A673 (cell line): ENCODE measurements around the gene FGGY. TPM values are rescaled to one million over a fixed set of nuclear protein-coding genes. Genes with fewer than 3 reads are reported as not detected.

Experiments
- BruUV-seq: library from RNA; stranded (reverse); fragments of 400-500 nt; replicated peaks from 2 replicates; lab custom pipeline; 2021; lab: Mats Ljungman, UMichigan
- CTCF ChIA-PET: fragments of 300-600 bp; sonication (Branson Sonifier 250); formaldehyde crosslinking; loops from one replicate; lab custom pipeline; 2022; ENCODE audit warnings: antibody characterized with exemption; lab: Charles Lee
- POLR2A ChIA-PET: fragments of 300-600 bp; sonication (Branson Sonifier 250); formaldehyde crosslinking; loops from one replicate; lab custom pipeline; 2022; ENCODE audit warnings: antibody characterized with exemption; ENCODE audit not compliant: low non-redundant PET; lab: Charles Lee
- DNase-seq: peaks from one replicate; pipeline ENCODE4 v3.0.0-alpha.2; 2015; ENCODE audit warnings: low spot score
- H3K27ac ChIP-seq: fragments of 200-600 bp; sonication (generic); 2 replicates; pipeline ENCODE4 v1.5.1; 2016; ENCODE audit warnings: mixed run types, low read depth, mild to moderate bottlenecking, mixed read lengths, antibody characterized with exemption, low read length; ENCODE audit not compliant: poor library complexity, severe bottlenecking
- H3K27me3 ChIP-seq: fragments of 200-600 bp; sonication (generic); replicated peaks from 2 replicates; pipeline ENCODE4 v1.6.1; 2017; ENCODE audit warnings: mixed run types, low read depth, mild to moderate bottlenecking, mixed read lengths, antibody characterized with exemption, low read length; ENCODE audit not compliant: insufficient read depth, poor library complexity
- H3K36me3 ChIP-seq: fragments of 200-600 bp; sonication (generic); 2 replicates; pipeline ENCODE4 v1.6.1; 2016; ENCODE audit warnings: mixed run types, mild to moderate bottlenecking, mixed read lengths, antibody characterized with exemption, low read length; ENCODE audit not compliant: insufficient read depth, poor library complexity, severe bottlenecking
- H3K4me1 ChIP-seq: fragments of 200-600 bp; sonication (generic); 2 replicates; pipeline ENCODE4 v1.6.1; 2017; ENCODE audit warnings: mixed run types, mild to moderate bottlenecking, mixed read lengths, antibody characterized with exemption, low read length; ENCODE audit not compliant: insufficient read depth, poor library complexity, severe bottlenecking
- H3K4me3 ChIP-seq: fragments of 200-600 bp; sonication (generic); 2 replicates; pipeline ENCODE4 v1.5.1; 2016; ENCODE audit warnings: low read depth, mixed run types, mild to moderate bottlenecking, mixed read lengths, low read length; ENCODE audit not compliant: poor library complexity, severe bottlenecking
- H3K9me3 ChIP-seq: fragments of 200-600 bp; sonication (generic); 2 replicates; pipeline ENCODE4 v1.6.1; 2016; ENCODE audit warnings: mixed run types, low read depth, mild to moderate bottlenecking, mixed read lengths, antibody characterized with exemption, low read length; ENCODE audit not compliant: poor library complexity, severe bottlenecking
- EZH2 ChIP-seq: fragments of 200-600 bp; sonication (generic); IDR thresholded peaks from 2 replicates; pipeline ENCODE4 v1.6.1; 2017; ENCODE audit warnings: borderline replicate concordance, low read depth, mild to moderate bottlenecking, mixed read lengths, antibody characterized with exemption, low read length; ENCODE audit not compliant: poor library complexity, severe bottlenecking
- intact Hi-C: fragments of 100-400 bp; cut with micrococcal nuclease; formaldehyde crosslinking; loops from one replicate; pipeline ENCODE4 v1.10.0; 2022; ENCODE audit not compliant: unreplicated experiment
- total RNA-seq: library from RNA; stranded (reverse); gene quantifications from 2 replicates; pipeline ENCODE4 v1.2.3, GENCODE V29; 2021
- TF ChIP-seq, protein P1 (sequence below): fragments of 300-800, 200-600 bp; sonication (generic); conservative IDR thresholded peaks from 2 replicates; pipeline ENCODE4 v1.5.1; 2017; ENCODE audit warnings: low read depth, mild to moderate bottlenecking, antibody characterized with exemption, low read length, moderate library complexity, mixed read lengths

FGGY gene
- total RNA-seq, 1 experiment from 2014 or later: 2.6 TPM

DNA sequence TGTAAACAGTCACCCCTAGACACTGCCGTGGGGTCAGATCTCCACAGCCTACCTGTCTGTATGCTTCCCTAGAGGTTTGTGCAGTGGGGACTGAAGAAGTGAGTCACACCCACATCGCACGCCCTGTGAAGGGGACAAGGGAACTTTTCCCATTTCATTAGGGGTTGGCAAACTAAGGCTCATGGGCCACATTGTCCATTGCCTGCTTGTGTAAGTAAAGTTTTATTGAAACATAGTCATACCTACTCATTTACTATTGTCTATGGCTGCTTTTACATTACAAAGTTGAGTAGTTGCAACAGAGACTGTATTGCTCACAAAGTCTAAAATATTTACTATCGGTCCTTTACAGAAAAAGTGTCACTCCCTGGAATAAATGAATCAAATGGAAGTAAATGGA is 2.5 kb upstream of the FGGY start:
- BruUV-seq: no TSS peak
- no peaks in the 10 kb centered on the region for H3K4me1 ChIP-seq
- H3K27ac ChIP-seq: no peak overlapping the region
- H3K4me3 ChIP-seq: no peak overlapping the region
- ChIA-PET POLR2A (no interaction called here), CTCF (no interaction called here)
- DNase-seq: no peak
- no peaks in the 10 kb centered on the region for H3K36me3 ChIP-seq
- no peaks in the 10 kb centered on the region for H3K9me3 ChIP-seq
- no peaks in the 10 kb centered on the region for H3K27me3 ChIP-seq
- TF ChIP-seq EZH2: no peak
- TF ChIP-seq, protein P1, sequence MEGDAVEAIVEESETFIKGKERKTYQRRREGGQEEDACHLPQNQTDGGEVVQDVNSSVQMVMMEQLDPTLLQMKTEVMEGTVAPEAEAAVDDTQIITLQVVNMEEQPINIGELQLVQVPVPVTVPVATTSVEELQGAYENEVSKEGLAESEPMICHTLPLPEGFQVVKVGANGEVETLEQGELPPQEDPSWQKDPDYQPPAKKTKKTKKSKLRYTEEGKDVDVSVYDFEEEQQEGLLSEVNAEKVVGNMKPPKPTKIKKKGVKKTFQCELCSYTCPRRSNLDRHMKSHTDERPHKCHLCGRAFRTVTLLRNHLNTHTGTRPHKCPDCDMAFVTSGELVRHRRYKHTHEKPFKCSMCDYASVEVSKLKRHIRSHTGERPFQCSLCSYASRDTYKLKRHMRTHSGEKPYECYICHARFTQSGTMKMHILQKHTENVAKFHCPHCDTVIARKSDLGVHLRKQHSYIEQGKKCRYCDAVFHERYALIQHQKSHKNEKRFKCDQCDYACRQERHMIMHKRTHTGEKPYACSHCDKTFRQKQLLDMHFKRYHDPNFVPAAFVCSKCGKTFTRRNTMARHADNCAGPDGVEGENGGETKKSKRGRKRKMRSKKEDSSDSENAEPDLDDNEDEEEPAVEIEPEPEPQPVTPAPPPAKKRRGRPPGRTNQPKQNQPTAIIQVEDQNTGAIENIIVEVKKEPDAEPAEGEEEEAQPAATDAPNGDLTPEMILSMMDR: no peak
- intact Hi-C loops: no loop called here

DNA sequence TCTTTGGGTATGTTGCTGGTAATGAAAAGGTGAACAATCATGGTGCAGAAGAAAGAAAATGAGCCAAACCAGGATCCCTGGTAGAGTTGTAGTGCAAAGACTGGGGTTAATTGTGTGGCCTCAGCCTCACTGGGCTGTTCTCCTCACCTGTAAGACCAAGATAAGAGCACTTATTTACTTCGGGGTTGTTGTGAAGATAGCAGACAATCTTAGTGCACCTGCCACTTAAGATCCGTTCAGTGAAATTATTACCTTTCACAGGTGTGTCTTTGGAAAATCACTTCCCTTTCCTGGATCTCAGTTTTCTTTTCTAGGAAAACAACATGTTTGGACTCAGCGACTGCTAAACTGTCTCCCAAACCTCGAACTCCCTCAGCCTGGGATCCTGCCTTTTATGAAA is 1.3 kb upstream of the FGGY start:
- ChIA-PET CTCF (no interaction called here), POLR2A (no interaction called here)
- peak overlapping the region; percentile 69 for H3K27ac ChIP-seq
- peak overlapping the region; percentile 46 for H3K4me3 ChIP-seq
- TF ChIP-seq, protein P1: no peak
- no peak for TF ChIP-seq EZH2
- no peaks in the 10 kb centered on the region for H3K36me3 ChIP-seq
- intact Hi-C loops: loop anchor here (2.0 kb wide), 1 partner anchor 513 kb away; no protein-coding TSS in a partner anchor
- H3K9me3 ChIP-seq: no peaks in the 10 kb centered on the region
- no peak for DNase-seq
- no TSS peak for BruUV-seq
- no peaks in the 10 kb centered on the region for H3K4me1 ChIP-seq
- H3K27me3 ChIP-seq: no peaks in the 10 kb centered on the region

DNA sequence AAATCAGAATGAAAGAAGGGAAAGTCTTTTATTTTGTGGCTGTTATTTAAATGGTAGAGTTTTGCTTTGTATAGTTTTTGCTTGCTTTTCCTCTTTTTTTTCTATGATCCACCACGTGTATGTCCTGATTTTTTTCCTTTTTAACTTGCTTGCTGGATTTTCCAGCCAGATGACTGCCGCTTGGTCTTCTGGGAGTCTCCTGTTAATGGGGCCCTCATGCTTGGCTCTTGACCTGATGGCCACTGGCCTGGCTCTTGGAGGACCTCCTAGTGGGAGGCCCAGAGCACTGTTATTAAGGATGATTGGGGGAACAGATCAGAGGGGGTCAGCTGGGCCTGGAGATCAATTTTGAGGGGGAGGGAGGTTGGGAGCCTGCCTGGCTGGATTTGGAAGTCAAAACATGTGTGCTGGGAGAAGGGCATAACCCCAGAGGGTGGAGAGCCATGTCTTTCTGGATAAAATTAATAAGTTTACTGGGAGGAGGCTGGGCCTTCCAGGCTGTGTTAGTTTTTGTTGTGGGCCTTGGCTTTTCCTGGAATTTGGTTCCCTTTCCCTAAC is 1.2 kb downstream of the FGGY start:
- no TSS peak for BruUV-seq
- ChIA-PET CTCF (no interaction called here), POLR2A (no interaction called here)
- no peak overlapping the region for H3K27ac ChIP-seq
- no peaks in the 10 kb centered on the region for H3K4me1 ChIP-seq
- no peak for DNase-seq
- H3K9me3 ChIP-seq: no peaks in the 10 kb centered on the region
- H3K4me3 ChIP-seq: no peak overlapping the region
- no peak for TF ChIP-seq EZH2
- TF ChIP-seq, protein P1: no peak
- no peaks in the 10 kb centered on the region for H3K27me3 ChIP-seq
- intact Hi-C loops: no loop called here
- H3K36me3 ChIP-seq: no peaks in the 10 kb centered on the region
